Adrenal gland (tissue), 5 donors: ENCODE measurements around the gene CAMTA1.

Experiments used
- CTCF ChIP-seq, 6 experiments: fragments of 450-650 bp in 4 of 6; fragments of 200-600 bp in 2 of 6; sonication (generic) in 1 of 6; IDR thresholded peaks; 1 replicate in 5 of 6; 2 replicates in 1 of 6; pipeline versions ENCODE4 v1.5.1 to v1.8.0; 2016 to 2021; ENCODE audit warnings: antibody characterized with exemption in 6 of 6, mild to moderate bottlenecking in 2 of 6, moderate library complexity in 1 of 6
- POLR2A ChIP-seq, 2 donors: fragments of 450-650 bp; IDR thresholded peaks; one replicate each; pipeline ENCODE4 v1.6.1; 2017; ENCODE audit warnings: antibody characterized with exemption in 2 of 2, mild to moderate bottlenecking in 2 of 2, moderate library complexity in 1 of 2
- donor health status: DM: no; HTN: no; CAD: no.

GRCh38 chr1:7760245-7760644 lies 975.0 kb downstream of the CAMTA1 start:
- TF ChIP-seq CTCF (IDR thresholded peaks at IDR 0.05) (no peak), POLR2A (IDR thresholded peaks at IDR 0.05) (no peak)
